Measurements from ENCODE around the gene SLC8B1. TPM values are rescaled to one million over a fixed set of nuclear protein-coding genes. Genes with fewer than 3 reads are reported as not detected.

Gene SLC8B1
- total RNA-seq, 2 donors from 2014 or later, result 25.2 to 44.2 TPM

GRCh38 chr12:113347892-113348291 is 13.0 kb upstream of the SLC8B1 start:
- no peak for DNase-seq
- ATAC-seq, result no peak
- Histone ChIP-seq H3K36me3 (replicated peaks in 1 of 2; ENCODE audit: insufficient read depth in 1 of 2, low read depth in 2 of 2) (no peaks in the 10 kb centered on the region), H3K27ac (no peak overlapping the region), H3K4me1 (no peaks in the 10 kb centered on the region), H3K9me3 (no peaks in the 10 kb centered on the region), H3K27me3 (no peaks in the 10 kb centered on the region), H3K4me3 (no peak overlapping the region)
- no peak for TF ChIP-seq CTCF (IDR thresholded peaks at IDR 0.05)
- no peak for TF ChIP-seq POLR2A (IDR thresholded peaks at IDR 0.05)
- WGBS, 2 donors, result 83 to 91% methylated on average over 2 of the region's 2 CpGs
- intact Hi-C loops (cut with DNase I), result no loop called here

GRCh38 chr12:113347107-113347506 is 12.2 kb upstream of the SLC8B1 start:
- ATAC-seq, result no peak
- no peak for DNase-seq
- Histone ChIP-seq H3K4me1 (no peaks in the 10 kb centered on the region), H3K4me3 (no peak overlapping the region), H3K27ac (no peak overlapping the region), H3K27me3 (no peaks in the 10 kb centered on the region), H3K9me3 (no peaks in the 10 kb centered on the region), H3K36me3 (replicated peaks in 1 of 2; ENCODE audit: insufficient read depth in 1 of 2, low read depth in 2 of 2) (no peaks in the 10 kb centered on the region)
- 86 to 92% methylated on average over 3 of the region's 3 CpGs for WGBS, 2 donors
- TF ChIP-seq POLR2A (IDR thresholded peaks at IDR 0.05) (no peak), CTCF (IDR thresholded peaks at IDR 0.05) (no peak)
- intact Hi-C loops (cut with DNase I), result no loop called here

GRCh38 chr12:113346353-113346752 is 11.4 kb upstream of the SLC8B1 start:
- intact Hi-C loops (cut with DNase I), result no loop called here
- Histone ChIP-seq H3K27me3 (no peaks in the 10 kb centered on the region), H3K4me1 (no peaks in the 10 kb centered on the region), H3K4me3 (no peak overlapping the region), H3K36me3 (replicated peaks in 1 of 2; ENCODE audit: insufficient read depth in 1 of 2, low read depth in 2 of 2) (no peaks in the 10 kb centered on the region), H3K9me3 (no peaks in the 10 kb centered on the region), H3K27ac (no peak overlapping the region)
- no peak for DNase-seq
- 80 to 90% methylated on average over 4 to 5 of the region's 5 CpGs for WGBS, 2 donors
- TF ChIP-seq CTCF (IDR thresholded peaks at IDR 0.05), result no peak
- TF ChIP-seq POLR2A (IDR thresholded peaks at IDR 0.05), result no peak
- no peak for ATAC-seq

GRCh38 chr12:113345318-113345717 is 10.4 kb upstream of the SLC8B1 start:
- Histone ChIP-seq H3K4me1 (no peaks in the 10 kb centered on the region), H3K9me3 (no peaks in the 10 kb centered on the region), H3K36me3 (replicated peaks in 1 of 2; ENCODE audit: insufficient read depth in 1 of 2, low read depth in 2 of 2) (no peaks in the 10 kb centered on the region), H3K4me3 (no peak overlapping the region), H3K27me3 (no peaks in the 10 kb centered on the region), H3K27ac (no peak overlapping the region)
- intact Hi-C loops (cut with DNase I), result no loop called here
- no peak for ATAC-seq
- TF ChIP-seq CTCF (IDR thresholded peaks at IDR 0.05) (no peak), POLR2A (IDR thresholded peaks at IDR 0.05) (no peak)
- WGBS, 2 donors, result 92 to 96% methylated on average over 6 of the region's 6 CpGs
- DNase-seq, result no peak

- H3K36me3 ChIP-seq (replicated peaks in 1 of 2; ENCODE audit: insufficient read depth in 1 of 2, low read depth in 2 of 2), result no peaks in the 10 kb centered on the region
- ATAC-seq, result no peak
- H3K27me3 ChIP-seq, result no peaks in the 10 kb centered on the region
- DNase-seq, result no peak
- H3K9me3 ChIP-seq, result no peaks in the 10 kb centered on the region
- no peak overlapping the region for H3K27ac ChIP-seq
- TF ChIP-seq CTCF (IDR thresholded peaks at IDR 0.05), result no peak
- no peak for TF ChIP-seq POLR2A (IDR thresholded peaks at IDR 0.05)
- H3K4me3 ChIP-seq, result no peak overlapping the region
- H3K4me1 ChIP-seq, result no peaks in the 10 kb centered on the region
- 74 to 88% methylated on average over 4 to 6 of the region's 6 CpGs for WGBS, 2 donors
- intact Hi-C loops (cut with DNase I), result no loop called here
Measured at GRCh38 chr12:113341535-113341934, 6.6 kb upstream of the SLC8B1 start.
